GM12801 (cell line): Measurements from ENCODE around the gene SLC39A13.

Experiments used
- TF ChIP-seq, protein P1 (sequence below): IDR thresholded peaks from one replicate; pipeline ENCODE4 v1.5.1; 2011; ENCODE audit warnings: control low read depth; ENCODE audit not compliant: insufficient read length; ENCODE audit errors: extremely low read depth

SLC39A13 gene

DNA sequence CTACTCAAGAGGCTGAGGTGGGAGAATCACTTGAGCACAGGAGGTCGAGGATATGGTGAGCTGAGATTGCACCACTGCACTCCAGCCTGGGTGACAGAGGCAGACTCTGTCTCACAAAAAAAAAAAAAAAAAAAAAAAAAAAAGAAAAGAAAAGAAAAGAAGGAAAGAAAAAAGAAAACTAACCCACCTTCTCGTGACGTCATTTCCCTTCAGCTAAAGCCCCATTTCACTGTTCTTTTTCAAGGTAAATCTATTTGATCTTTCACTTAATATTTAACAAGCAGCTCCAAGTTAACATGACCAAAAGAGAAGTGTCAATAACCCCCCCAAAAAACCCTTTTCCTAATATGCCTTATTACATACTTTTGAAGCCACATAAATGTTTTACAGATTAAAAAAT is 35.4 kb downstream of the SLC39A13 start:
- TF ChIP-seq, protein P1, sequence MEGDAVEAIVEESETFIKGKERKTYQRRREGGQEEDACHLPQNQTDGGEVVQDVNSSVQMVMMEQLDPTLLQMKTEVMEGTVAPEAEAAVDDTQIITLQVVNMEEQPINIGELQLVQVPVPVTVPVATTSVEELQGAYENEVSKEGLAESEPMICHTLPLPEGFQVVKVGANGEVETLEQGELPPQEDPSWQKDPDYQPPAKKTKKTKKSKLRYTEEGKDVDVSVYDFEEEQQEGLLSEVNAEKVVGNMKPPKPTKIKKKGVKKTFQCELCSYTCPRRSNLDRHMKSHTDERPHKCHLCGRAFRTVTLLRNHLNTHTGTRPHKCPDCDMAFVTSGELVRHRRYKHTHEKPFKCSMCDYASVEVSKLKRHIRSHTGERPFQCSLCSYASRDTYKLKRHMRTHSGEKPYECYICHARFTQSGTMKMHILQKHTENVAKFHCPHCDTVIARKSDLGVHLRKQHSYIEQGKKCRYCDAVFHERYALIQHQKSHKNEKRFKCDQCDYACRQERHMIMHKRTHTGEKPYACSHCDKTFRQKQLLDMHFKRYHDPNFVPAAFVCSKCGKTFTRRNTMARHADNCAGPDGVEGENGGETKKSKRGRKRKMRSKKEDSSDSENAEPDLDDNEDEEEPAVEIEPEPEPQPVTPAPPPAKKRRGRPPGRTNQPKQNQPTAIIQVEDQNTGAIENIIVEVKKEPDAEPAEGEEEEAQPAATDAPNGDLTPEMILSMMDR = no peak

DNA sequence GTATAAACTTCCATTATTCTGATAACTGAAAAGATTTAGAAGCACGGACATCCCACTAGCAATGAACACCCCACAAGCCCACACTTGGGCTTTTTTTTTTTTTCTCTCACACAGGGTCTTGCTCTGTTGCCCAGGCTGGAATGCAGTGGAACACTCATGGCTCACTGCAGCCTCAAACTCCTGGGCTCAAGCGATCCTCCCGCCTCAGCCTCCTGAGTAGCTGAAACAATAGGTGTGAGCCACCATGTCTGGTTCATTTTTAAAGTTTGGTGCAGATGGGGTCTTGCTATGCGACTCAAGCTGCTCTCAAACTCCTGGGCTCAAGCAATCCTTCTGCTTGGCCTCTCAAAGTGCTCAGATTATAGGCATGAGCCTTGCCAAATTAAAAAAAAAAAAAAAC is 37.5 kb downstream of the SLC39A13 start:
- TF ChIP-seq, protein P1 = no peak

DNA sequence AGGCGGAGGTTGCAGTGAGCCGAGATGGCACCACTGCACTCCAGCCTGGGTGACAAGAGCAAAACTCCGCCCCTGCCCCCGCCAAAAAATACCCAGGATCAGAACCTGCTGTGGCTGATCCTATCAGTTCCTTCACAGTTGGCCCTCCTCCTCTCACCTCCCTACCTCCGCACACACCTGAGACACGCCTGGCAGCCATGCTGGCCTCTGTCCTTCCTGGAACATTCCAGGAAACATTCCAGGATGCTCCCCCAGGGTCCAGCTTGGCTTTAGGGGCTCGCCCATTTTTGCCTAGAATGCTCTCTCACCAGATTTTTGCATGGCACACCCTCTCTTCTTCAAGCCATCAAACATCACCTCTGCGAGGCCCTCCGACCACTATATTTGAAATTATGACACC is 38.4 kb downstream of the SLC39A13 start:
- TF ChIP-seq, protein P1 = no peak

DNA sequence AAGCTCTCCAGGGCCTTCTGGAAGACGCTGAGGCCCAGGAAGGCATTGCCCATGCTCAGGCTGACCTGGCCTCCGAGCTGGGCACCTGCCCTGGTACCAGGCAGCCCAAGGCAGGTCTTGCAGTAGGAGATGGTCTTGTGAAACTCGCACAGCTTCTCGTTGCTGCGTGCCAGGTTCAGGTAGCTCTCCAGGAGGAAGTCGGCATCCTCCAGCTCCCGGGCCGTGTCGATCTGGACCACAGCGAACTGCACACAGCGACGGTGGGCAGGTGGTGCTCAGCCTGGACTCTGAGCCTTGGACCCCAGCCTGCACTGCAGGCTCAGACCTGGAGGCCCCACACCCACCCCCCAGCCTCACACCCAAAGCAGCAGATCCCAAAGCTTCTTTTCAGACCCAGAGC is 39.5 kb downstream of the SLC39A13 start:
- TF ChIP-seq, protein P1 = no peak

DNA sequence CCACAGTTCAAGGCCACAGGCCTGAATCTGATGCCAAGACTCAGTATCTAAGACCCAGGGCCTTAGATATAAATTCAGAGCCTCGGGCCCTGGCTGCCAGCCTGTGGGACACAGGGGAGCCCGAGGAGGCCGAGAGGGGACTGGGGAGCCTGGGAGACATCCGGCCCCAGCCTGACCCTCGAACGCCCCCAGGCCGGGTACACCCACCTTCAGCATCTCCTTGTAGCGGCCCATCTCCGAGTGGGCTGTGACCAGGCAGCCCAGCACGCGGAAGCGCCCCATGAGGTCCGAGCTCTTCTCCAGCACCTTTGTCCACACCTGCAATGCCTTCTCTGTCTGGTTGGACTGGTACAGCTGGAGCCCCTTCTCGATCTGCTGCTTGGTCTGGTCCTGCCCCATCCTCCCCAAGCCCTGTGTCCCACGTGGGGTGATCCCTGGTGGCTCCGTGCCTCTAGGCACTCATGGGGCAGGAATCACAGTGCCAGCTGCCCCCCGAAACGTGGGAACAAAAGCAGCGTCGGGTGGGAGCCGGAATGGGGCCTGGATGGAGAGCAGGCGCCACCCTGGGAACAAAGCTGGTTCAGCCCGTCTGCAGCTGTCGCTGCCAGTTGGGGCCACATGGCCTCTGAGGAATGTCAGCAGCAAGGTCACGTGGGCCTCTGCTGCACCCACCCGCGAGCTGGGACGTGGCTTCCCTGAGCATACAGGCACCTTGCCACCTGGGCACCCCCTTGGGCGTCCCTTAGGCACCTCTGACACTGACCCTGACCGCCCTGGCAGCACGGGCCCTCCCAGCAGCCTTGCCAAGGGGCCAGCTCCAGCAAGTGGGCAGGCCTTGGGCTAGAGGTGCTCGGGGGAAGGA is 40.4 kb downstream of the SLC39A13 start, which contains the start of gene RAPSN:
RAPSN (minus strand) TSS at position 571 of the 862 bp plus-strand sequence; CDS start at position 399, 172 bp downstream.
- TF ChIP-seq, protein P1 = no peak

DNA sequence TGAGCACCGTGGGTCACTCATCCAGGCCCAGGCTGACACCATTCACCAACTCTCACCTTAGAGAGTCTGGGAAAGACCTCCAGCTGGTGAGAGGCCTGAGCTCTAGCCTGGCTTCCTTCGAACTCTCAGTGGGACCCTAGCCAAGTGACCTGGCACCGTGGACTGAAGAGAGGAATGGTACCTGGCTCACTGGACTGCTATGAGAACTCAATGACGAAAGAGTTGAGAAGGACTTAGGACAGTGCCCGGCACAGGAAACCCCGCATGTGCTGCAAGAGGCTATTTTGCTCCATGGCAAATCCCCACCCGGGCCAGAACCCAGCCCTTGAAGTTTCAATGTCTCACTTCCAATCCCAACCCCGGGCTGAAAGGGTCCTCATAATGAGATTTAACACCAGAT is 41.2 kb downstream of the SLC39A13 start:
- TF ChIP-seq, protein P1 = no peak

DNA sequence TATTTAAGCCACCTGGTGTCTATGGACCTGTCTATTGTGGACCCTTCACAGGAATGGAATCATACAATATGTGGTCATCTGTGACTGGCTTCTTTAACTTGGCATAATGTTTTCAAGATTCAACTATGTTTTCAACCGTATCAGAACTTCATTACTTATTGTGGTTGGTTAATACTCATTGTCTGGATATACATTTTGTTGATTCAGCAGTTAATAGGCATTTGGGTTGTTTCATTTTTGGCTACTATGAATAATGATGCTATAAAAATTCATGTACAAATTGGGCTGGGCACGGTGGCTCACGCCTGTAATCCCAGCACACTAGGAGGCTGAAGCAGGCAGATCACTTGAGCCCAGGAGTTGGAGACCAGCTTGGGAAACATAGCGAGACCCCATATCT is 43.0 kb downstream of the SLC39A13 start:
- TF ChIP-seq, protein P1 = no peak
